NCI-H2227 (cell line): Measurements from ENCODE around the gene CDX1.

Experiments
- DNase-seq: peaks from one replicate; lab custom pipeline; 2025; ENCODE audit not compliant: unreplicated experiment; lab: John Stamatoyannopoulos, UW

The CDX1 gene

DNA sequence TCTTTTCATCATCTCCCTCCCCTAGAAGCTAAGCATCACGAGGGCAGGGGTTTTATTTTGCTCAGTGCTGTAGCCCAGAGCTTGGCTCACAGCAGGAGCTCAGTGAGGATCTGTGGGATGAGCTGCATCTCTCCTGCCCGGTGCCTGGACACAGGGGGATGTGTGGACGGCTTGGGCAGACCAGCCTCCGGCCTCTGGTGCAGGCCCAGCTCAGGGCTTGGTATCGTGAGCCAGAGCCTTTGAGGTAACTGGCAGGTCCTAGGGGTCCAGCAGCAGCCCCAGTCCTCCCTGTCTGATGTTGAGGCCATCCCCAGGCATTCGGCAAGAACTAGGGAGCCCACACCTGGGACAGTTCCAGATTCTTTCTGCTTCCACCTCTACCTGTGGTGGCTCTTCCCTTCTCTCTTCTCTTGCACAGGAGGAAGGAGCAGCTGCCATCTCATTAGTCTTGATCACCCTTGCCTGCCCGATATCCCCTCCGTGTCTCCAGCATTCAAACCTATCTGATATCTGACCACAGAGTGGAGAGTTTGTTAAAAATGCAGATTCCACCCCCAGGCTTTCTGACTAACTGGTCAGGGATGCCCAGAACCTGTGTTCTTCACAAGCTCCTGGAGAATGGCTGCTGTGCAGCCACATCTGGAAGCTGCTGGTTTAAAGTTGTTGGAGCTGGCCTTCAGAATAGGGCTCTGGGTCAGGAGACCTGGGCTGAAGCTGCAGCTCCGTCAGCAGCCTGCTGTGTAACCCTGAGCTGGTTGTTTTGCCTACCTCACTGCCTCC, 15.4 kb downstream of the CDX1 start:
- DNase-seq, result no peak

DNA sequence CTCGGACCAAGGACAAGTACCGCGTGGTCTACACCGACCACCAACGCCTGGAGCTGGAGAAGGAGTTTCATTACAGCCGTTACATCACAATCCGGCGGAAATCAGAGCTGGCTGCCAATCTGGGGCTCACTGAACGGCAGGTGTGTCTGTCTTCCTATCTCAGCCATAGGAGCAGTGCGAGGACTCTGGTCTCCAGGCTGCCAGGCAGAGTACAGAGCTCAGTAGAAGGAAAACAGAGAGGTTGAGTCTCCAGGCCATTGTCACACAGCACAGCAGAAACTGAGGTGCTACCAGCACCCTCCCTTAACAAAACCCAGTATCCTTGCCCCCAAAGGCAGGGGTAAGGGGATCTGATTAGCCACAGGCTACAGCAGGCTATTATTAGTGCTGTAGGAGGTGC, 16.2 kb downstream of the CDX1 start:
- DNase-seq, result no peak

DNA sequence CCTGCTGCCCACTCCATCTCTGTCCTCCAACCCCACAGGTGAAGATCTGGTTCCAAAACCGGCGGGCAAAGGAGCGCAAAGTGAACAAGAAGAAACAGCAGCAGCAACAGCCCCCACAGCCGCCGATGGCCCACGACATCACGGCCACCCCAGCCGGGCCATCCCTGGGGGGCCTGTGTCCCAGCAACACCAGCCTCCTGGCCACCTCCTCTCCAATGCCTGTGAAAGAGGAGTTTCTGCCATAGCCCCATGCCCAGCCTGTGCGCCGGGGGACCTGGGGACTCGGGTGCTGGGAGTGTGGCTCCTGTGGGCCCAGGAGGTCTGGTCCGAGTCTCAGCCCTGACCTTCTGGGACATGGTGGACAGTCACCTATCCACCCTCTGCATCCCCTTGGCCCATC, 16.9 kb downstream of the CDX1 start:
- no peak for DNase-seq

DNA sequence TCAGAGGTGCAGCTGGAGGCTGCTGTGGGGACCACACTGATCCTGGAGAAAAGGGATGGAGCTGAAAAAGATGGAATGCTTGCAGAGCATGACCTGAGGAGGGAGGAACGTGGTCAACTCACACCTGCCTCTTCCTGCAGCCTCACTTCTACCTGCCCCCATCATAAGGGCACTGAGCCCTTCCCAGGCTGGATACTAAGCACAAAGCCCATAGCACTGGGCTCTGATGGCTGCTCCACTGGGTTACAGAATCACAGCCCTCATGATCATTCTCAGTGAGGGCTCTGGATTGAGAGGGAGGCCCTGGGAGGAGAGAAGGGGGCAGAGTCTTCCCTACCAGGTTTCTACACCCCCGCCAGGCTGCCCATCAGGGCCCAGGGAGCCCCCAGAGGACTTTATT, 17.4 kb downstream of the CDX1 start:
- DNase-seq, result no peak

DNA sequence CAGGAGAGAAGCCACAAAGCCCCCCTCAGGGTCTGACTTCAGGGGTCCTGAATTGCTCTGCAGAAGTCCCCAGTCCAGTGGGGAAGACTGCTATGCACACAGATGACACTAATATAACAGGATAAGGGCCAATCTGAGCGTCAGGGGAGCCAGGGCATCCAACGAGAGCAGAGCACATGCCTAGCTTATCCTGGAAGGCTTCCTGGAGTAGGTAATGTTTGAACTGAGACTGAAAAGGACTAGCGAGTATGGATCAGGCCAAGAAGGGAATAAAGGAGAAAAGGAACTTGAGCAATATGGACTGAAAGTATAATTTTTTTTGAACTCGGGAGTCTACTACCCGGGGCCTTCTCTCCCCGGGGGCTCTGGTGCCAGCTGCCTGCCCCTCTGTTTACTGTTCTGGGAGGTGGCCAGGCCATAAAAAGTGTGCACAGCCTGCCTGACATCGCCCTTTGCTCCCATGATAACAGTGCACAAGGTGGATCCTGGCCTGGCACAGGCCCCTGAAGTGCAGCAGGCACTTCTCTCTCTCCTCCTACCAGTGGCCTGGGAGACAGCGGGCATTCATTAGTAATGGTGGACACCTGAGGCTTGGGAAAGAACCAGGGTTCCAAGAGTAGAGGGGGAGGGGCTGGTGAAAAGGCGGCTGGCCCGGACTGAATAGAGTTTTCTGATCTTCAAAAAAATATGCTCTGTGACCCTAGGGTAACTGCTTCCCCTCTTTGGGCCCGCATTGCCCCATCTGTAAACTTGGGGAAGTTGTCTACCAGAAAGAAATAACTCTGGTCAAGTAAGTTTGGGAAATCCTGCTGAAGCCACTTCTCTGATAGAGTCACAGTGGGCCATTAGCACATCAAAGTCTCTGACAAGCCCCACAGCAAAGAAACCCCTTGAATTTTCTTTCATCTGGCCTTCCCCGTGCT, 18.7 kb downstream of the CDX1 start:
- no peak for DNase-seq

DNA sequence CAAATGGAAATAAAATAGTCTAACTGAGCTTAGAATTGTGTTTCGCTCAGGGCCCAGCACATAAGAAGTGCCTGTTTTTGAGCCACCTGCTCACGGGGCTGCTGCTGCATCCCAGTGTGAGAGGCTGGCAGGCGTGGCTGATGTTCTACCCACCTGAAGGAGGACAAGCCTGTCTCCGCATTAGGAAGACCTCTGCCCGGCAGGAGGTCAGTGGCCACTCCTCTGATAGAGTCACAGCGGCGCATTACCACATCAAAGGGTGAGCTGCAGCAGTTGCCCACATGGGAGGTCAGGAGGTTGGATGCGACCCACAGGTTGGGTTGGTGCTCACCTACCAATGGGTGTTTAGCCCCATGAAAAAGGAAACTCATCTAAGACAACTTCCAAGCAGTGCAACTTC, 19.6 kb downstream of the CDX1 start:
- no peak for DNase-seq

DNA sequence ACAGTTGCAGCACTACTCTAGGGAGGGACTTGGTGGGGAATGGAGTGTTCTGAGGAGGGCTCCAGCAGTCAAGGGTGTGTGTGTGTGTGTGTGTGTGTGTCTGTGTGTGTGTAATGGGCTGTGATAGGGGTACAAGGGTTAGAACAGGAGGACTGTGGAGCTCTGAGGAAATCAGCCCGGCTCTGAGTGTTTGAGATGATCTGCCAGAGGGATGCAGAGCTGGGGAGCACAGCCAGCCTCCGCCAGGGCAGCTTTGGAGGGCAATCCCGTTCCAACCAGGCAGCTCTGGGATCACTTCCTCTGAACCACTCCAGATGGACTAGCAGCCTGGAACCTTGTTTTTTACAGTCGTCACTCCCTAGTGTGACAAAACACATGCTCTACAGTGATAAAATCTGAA, 20.3 kb downstream of the CDX1 start:
- DNase-seq, result no peak

DNA sequence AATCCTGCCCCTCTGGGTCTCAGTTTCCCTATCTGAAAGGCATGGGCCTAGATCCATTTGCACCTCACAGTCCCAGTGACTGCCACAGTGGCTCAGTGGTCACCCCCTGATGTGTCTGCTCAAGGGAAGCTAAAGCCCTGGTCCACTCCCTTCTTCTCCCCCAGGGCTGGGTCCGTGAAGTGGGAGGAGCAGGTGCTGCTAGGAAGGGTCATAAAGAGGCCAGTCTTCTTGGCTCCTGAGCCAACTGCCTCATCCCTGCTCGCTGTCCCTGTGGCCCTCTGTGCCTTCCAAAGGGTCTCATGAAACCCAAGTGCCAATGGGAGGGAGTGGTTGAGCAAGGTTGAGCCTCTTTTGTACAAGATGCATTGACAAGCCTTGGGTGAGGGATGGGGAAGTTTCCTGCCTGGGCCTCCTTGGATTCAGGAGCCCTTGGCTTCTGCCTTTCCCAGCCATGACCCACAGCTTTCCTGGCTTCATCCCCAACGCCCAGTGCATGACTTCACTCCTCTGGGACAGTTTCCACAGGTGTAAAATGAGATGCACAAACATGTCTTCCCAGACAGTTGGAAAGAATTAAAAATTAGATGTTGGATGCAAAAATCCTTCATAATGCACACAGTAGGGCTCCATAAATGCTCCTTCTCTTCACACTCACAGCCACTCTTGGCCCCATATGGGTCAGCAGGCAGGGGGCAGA, 21.7 kb downstream of the CDX1 start:
- DNase-seq, result no peak

DNA sequence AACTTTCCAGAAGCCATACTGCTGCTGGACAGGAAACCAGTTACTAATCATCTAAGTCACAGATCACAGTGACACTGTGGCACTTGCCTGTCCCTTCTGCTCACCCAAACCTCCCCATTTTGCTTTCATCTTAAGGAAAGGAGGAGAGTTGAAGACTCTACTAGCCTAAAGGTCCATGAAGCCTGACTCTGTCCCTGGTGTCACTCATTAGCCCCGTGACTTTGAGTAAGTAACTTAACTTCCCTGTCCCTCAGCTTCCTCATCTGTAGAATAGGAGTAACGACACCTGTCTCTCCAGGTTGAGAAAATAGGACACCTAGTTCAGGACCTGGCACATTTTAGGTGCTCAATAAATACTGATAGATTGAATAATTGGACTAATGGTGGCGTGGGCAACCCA, 22.7 kb downstream of the CDX1 start:
- DNase-seq, result no peak

DNA sequence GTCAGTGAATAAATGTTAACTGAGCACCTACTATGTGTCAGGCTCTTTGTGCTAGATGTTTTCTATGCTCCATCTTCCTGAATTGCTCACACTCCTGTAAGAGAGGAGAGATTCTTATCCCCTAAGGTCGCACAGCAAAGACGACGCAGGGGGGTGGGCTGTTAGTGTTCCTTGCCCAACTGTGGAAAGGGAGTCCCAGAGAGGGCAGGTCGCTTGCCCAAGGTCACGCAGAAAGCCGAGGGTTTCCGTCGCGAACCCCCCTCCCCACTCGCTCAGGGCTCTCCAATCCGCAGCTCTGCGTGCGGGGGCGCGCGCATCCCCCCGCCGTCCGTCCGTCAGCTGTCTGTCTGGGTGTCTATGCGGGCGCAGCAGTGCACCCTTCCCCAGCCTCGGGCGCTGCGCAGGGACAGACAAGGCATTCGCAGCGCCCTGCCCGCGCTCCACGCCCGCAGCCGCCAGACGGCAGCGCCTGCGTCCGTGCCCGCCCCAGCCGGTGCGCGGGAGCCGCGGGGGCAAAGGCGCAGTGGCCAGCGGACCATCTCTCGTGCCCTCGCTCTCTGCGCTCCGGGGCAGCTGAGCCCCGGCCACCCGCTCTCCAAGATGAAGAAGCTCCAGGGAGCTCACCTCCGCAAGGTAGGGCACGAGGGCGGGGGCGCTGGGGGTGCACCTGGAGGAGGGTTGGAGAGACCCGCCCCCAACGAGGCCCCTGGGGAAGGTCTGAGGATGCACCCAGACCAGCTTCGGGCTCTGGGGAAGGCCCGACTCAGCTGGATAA, 23.3 kb downstream of the CDX1 start, which contains the start of gene SLC6A7:
TSS of gene SLC6A7 (plus strand) at position 335 of the 775 bp plus-strand sequence. CDS start at position 601, 266 bp downstream.
- DNase-seq, result peak; percentile 2

DNA sequence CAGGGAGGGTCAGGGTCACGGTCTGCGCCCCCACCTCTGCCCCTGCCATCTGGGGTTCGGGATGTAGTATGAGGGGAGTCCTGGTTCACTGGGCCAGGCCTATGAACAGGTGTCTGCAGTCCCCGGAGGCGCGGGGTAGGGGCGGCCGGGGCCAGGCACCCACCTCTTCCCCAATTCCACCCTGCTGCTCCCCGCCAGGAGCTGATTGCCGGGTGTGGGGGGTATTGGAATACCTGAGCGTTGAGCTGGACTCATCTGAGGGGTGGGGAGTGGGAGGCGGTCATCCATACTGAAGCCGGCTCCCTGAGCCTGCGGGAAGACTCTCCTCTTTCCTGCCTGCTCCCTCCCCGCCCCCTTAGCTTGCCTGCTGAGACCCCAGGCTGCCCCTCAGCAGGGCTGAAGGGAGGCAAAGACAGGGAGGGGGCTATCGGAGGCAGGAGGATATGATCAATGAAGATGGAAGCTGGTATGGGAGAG, 24.0 kb downstream of the CDX1 start:
- no peak for DNase-seq

DNA sequence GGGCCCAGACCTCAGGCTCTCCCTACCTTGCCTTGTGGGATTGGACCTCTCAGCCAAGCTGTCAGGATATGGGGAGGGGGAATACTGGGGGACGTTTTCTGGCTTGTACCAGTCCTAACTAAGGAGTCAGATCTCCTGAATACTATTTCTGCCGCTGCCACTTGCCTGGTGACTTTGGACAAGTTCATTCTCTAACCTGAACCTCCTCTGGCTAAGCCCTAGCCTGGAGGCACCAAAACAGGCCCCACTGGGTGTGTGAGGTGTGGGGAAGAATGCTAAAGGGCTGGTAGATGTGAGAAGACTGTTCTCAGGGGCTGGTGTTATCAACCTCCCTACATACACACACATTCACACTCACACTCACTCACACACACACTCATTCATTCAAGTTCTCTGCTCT, 24.4 kb downstream of the CDX1 start:
- DNase-seq, result no peak

DNA sequence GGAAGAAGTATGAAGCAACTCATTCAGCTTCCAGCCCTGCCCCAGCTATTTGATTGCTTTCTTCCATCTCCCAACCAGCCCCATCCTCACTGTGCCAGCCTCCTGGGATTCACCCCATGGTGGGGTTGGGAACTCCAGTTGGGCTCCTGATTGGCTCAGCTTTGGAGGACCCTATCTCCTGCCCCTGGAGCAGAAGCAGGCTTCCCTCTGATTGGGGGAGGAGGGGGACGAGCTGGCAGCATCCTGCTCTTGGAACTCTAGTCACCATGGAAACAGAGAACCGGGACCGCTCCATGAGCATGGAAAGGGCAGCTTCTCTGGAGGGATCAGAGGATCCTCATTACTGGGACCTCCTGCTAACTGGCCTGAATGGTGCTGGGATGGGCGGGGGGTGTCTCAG, 25.9 kb downstream of the CDX1 start:
- DNase-seq, result peak; percentile 32

DNA sequence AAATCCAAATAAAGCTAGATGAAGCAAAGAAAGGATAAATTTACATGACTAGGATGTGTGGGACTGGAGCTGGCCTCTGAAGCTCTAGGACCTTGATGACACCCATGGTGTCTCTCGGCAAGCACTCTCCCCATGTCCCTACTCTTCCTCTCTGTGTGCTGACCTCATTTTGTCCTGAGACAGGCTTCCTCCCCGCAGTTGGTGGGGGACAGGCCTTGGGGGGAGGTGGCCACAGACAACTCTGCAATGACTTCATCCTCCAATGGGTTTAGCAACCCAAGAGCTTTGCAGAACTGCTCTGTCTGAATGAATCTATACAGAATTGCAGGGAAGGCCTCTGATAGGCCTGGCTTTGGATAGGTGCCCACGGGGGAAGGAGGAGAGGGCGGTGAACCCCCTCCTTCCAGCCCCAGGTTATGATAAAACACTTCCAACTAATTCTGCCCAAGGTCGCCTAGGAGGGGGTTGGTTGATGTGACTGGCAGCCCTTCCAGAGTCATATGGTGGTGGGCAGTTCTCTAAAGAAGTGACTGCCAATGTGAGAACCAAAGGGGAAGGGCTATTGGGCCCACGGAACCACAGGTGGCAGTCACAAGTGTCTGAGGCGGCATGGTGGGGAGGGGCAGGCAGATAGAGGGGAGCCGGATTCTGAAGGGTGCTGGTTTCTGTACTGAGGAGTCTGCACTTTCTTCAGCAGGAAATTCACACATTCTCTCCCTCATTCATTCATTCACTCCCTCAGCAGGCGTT, 29.3 kb downstream of the CDX1 start:
- no peak for DNase-seq

DNA sequence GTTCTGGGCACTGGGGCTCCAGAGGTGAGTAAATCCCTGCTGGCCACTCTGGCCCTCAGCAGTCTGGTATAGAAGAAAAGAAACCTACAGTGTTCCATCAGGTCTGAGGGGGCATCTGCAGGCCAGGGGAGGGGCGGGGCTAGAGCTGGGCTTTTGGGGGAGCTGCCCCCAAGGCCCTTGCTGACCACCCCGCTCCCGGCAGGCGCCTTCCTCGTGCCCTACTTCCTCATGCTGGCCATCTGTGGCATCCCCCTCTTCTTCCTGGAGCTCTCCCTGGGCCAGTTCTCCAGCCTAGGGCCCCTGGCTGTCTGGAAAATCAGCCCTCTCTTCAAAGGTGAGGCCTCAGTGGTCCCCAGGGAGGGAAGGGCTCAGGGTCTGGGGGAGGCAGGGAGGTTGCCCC, 29.9 kb downstream of the CDX1 start:
- no peak for DNase-seq

DNA sequence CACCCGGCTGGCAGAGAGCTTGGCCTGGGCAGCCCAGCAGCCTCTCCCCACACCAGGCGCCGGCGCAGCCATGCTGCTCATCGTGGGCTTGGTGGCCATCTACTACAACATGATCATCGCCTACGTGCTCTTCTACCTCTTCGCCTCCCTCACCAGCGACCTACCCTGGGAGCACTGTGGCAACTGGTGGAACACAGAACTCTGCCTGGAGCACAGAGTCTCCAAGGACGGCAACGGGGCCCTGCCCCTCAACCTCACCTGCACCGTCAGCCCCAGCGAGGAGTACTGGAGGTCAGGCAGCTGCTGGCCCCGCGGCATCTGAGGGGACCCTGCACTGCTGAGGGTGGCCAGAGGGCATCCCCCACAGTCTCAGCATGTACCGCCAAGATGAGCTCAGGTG, 30.4 kb downstream of the CDX1 start:
- no peak for DNase-seq

DNA sequence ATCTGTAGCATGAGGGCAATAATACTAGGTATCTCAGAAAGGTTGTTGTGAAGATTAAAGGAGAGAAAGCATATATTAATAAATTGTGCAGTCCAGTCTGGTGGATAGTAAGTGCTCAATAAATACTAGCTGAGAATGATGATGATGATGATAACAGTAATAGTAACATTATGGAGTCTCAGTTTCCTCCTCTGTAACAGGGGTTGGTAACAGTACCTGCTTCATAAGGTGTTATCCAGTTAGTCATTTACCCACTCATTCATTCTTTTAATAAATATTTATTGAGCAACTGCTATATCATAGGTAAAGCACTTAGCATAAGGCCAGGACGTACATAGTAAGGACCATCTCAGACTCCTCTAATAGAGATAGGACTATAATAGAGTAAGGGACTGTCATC, 30.9 kb downstream of the CDX1 start:
- no peak for DNase-seq

DNA sequence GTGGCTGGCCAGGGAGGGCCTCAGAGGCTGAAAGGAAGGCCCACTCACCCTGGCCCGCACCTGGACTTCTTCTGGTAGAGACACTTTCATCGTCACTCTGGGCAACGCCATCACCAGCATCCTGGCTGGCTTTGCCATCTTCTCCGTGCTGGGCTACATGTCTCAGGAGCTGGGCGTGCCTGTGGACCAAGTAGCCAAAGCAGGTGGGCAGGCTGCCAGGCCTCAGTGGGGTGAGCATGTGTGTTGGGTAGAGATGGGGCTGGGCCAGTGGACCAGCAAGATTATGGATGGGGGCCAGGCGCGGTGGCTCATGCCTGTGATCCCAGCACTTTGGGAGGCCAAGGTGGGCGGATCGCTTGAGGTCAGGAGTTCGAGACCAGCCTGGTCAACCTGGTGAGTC, 35.9 kb downstream of the CDX1 start:
- DNase-seq, result no peak

DNA sequence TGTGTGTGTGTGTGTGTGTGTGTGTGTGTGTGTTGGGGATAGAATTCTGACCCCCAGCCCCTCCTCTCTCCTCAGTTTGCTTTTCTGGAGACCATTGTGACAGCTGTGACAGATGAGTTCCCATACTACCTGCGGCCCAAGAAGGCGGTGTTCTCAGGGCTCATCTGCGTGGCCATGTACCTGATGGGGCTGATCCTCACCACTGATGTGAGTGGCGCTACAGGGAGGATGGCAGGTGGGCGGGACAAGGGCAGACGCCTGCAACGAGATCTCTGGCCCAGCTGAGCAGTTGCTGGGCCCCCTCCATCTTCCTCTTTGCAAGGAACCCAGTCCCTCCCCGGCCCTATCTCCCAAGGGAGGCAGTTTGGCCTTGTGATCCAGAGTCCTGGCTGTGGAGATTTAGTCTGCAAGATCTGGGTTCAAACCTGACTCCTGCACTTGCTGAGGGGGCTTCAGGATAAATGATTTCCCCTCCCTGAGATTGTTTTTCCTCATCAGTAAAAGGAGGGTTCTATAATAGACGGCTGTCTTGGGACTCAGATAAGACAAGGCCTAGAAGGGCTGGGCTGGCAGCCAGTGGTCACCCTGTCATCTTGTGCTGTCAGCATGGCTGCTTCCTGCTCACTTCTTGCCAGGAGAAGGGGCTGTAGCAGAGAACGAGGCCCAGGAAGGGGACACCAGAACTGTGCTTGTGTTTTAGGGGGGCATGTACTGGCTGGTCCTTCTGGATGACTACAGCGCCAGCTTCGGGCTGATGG, 37.4 kb downstream of the CDX1 start:
- no peak for DNase-seq
